HFF-Myc (cell line): Measurements from ENCODE around the gene RASGEF1B.

Experiments
- DNase-seq: peaks from one replicate; pipeline ENCODE4 v3.0.0-alpha.2; 2011; ENCODE audit warnings: low read depth; ENCODE audit errors: extremely low read depth
- H3K4me3 ChIP-seq: replicated peaks from 2 replicates; pipeline ENCODE4 v1.5.1; 2011; ENCODE audit warnings: low read depth, mild to moderate bottlenecking, control low read depth, low read length
- TF ChIP-seq, protein P1 (sequence below): IDR thresholded peaks from 2 replicates; pipeline ENCODE4 v1.5.1; 2012; ENCODE audit warnings: mild to moderate bottlenecking, low read depth, low read length, control low read depth; ENCODE audit errors: missing control alignments

Gene RASGEF1B

DNA sequence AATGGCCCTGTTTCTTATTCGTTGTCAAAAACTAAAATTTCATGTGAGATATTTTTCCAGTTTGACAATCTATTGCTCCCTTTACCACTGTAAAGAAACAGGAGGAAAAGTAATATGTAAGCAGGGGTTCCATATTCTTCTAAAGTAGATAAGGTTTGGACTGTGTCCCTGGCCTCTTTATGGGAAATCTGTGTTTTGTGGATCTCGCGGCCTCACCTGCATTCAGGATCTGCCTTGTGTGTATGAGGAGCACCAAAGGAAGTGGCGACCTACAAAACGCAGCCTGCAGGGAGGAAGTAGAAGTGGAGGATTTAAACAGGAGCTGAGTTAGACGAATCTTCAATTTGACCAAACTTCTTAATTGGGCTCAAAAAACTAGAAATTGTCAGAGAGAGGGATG, 67.0 kb downstream of the RASGEF1B start:
- TF ChIP-seq, protein P1, sequence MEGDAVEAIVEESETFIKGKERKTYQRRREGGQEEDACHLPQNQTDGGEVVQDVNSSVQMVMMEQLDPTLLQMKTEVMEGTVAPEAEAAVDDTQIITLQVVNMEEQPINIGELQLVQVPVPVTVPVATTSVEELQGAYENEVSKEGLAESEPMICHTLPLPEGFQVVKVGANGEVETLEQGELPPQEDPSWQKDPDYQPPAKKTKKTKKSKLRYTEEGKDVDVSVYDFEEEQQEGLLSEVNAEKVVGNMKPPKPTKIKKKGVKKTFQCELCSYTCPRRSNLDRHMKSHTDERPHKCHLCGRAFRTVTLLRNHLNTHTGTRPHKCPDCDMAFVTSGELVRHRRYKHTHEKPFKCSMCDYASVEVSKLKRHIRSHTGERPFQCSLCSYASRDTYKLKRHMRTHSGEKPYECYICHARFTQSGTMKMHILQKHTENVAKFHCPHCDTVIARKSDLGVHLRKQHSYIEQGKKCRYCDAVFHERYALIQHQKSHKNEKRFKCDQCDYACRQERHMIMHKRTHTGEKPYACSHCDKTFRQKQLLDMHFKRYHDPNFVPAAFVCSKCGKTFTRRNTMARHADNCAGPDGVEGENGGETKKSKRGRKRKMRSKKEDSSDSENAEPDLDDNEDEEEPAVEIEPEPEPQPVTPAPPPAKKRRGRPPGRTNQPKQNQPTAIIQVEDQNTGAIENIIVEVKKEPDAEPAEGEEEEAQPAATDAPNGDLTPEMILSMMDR: no peak
- DNase-seq: no peak

DNA sequence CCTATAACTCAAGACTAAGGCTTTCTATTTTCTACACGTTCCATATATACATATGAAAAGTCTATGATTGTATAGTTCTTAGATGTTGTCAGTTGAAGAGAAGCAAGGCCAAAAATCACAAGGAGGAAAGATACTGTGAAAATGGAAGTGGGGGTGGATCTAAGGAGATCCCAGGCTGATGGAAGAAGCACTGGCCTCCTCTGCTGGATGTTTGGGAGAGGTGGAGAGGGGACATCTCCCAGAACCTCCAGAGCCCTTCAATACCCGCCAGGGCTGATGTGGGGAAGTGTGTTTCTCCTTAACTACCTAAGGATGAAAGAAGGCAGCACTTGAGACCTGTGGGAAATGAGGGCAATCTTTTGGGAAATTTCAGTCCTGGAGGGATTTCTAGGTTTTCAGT, 67.4 kb downstream of the RASGEF1B start:
- TF ChIP-seq, protein P1: no peak
- H3K4me3 ChIP-seq: no peak overlapping the region
- no peak for DNase-seq

More for the DNA sequence above, 67.0 kb downstream of the RASGEF1B start:
- no peak overlapping the region for H3K4me3 ChIP-seq

DNA sequence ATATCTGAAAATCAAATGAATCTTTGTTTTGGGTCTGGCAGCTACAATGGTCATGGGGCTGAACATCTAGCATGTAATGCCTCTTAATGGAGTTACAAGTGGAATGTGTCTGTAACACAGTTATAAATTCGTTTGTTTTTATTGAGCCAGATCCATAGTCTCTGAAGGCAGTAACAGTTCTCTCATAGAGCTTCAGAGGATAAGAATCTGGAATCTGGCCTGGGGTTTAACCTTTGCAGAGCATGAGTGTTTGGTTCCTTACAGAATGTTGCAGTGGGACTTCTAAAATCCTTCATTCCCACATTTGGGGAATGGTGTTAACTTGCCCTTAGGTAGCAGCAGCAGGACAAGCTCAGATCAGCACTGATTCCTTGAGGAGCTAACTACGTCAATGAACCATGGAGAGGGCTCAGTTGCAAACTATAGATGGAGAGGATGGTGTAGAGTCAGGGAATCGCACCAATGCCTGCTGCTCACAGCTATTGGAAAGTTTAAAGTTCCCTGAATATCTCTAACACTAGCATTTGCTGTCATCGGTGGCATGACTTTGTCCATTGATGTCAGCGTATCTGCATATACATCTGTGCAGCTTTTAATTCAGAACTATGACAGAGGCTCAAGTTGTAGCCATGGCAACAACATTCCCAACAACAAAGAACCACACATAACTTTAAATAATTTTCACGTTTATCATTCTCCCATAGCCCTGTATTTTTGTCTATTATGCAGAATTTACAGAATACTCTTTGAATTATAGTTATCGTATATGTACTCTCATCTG, 72.2 kb downstream of the RASGEF1B start:
- TF ChIP-seq, protein P1: no peak
- no peak overlapping the region for H3K4me3 ChIP-seq
- no peak for DNase-seq

DNA sequence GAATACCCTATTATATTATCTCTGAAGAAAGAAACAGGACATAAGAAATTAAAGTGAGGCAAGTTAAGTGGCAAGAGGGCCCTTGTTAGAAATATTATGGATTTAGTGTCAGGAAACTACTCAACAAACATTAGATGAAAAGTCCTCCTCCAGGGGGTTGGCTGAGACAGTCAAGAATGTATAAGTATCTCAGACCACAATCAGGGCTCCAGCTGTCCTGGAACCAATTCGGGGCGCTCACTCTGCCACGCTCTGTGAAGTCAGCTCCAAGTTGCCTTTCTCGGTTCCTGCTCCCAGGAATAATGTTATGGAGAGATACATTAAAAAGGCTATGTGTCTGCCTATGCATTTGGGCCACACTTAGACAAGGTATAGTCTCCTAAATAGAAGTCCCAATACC, 73.3 kb downstream of the RASGEF1B start:
- H3K4me3 ChIP-seq: no peak overlapping the region
- DNase-seq: no peak
- TF ChIP-seq, protein P1: no peak

DNA sequence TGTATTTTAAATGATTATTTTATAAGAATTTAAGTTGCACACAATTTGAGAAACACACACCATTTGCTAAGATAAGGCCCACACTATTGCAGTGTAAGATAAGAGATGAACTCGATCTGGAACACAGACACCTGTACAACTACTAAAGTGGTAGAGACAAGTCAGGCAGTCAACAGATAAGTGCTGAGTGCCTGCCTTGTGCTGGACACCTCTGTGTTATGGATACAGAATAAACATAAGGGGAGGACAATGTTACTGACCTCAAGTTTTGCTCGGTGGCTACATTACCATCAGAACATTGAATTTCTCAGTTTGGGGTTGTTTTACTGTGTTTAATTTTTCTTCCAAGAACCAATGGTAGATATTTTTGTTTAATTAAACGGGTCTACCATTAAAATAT, 74.1 kb downstream of the RASGEF1B start:
- no peak overlapping the region for H3K4me3 ChIP-seq
- TF ChIP-seq, protein P1: no peak
- DNase-seq: no peak

DNA sequence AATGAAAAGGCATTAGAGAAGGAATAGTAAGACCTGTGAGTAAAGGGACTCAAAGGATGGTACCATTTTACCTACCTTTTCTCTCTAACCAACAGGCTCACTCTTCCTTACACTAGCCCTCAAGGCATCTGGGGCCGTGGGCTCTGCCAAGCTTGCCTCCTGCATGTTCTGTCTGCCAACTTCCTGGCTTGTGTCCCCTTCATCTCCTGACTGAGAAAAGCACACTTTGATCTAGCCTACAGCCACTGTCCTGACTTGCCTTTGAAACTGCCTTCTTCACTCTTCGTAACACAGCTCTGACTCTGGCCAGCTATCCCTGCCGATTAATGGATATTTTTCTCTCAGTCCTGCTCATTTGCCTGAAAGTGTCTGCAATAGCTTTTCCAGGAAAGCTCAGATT, 76.5 kb downstream of the RASGEF1B start:
- TF ChIP-seq, protein P1: no peak
- no peak overlapping the region for H3K4me3 ChIP-seq
- DNase-seq: no peak

DNA sequence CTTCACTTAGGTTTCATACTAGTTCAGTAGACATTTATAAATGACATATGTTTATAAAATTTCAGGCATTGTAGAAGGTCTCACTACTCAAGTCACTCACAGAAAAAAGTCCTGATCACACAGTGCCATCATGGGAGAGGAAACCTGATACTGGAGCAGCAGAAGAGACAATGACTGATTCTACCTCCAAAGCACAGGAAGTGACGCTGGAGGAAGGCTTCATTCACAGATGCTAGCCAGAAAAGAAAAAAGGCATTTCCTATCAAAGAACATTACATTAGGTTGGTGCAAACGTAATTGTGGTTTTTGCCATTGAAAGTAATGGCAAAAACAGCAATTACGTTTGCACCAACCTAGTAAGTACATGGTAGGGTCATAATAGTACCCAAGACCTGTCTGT, 79.5 kb downstream of the RASGEF1B start:
- H3K4me3 ChIP-seq: no peak overlapping the region
- TF ChIP-seq, protein P1: no peak
- no peak for DNase-seq
